GM12875 (cell line): Measurements from ENCODE around the gene IL16.

ENCODE experiments used
- H3K4me3 ChIP-seq: one replicate; pipeline ENCODE4 v1.5.1; 2011; ENCODE audit warnings: low read depth, low read length, control low read depth
- TF ChIP-seq, protein P1 (sequence below): IDR thresholded peaks from 2 replicates; pipeline ENCODE4 v1.5.1; 2011; ENCODE audit warnings: low read depth, mild to moderate bottlenecking, control low read depth, inconsistent platforms, low read length, moderate library complexity, borderline replicate concordance; ENCODE audit not compliant: insufficient read depth

IL16 gene

GRCh38 chr15:81265256-81265943 lies 68.7 kb downstream of the IL16 start:
- H3K4me3 ChIP-seq = no peak overlapping the region
- TF ChIP-seq, protein P1, sequence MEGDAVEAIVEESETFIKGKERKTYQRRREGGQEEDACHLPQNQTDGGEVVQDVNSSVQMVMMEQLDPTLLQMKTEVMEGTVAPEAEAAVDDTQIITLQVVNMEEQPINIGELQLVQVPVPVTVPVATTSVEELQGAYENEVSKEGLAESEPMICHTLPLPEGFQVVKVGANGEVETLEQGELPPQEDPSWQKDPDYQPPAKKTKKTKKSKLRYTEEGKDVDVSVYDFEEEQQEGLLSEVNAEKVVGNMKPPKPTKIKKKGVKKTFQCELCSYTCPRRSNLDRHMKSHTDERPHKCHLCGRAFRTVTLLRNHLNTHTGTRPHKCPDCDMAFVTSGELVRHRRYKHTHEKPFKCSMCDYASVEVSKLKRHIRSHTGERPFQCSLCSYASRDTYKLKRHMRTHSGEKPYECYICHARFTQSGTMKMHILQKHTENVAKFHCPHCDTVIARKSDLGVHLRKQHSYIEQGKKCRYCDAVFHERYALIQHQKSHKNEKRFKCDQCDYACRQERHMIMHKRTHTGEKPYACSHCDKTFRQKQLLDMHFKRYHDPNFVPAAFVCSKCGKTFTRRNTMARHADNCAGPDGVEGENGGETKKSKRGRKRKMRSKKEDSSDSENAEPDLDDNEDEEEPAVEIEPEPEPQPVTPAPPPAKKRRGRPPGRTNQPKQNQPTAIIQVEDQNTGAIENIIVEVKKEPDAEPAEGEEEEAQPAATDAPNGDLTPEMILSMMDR = no peak

DNA sequence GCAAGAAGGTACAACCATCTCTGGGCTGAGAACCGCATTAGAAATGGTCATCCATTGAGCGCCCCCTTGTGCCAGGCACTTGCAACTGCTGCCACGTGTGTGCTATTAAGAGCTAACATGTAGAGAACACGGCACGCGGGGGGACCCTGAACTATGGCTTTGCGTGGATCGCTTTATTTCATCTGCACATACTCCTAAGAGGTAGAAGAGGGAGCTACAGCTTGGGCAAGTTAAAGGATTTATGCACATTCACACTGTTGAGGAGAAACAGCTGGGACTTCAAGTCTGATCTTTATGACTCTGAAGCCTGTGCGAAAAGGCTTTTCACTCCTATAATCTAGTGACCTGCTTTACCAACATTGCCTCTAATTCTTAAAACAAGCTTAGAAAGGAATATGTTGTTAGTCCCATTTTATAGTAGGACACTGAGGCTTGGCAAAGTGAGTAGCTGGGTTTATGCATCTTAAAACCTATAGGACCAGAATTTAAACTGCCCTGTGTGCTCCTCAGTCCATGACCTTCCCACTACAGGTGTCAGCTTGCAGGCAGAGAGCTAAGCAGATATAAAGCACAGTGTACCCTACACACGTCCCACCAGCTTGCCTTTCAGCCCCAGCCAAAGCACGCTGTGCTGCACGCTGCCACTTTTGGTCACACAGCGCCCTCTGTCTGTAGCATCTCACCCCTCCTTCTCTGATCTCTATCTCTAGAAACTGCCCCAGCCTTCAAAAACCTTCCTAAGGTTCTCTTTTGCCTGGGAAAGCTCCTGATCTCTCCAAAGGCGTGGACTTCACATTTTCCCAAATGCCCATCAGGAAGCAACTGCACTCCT lies 69.5 kb downstream of the IL16 start:
- no peak overlapping the region for H3K4me3 ChIP-seq
- TF ChIP-seq, protein P1 = peak; percentile 94

- H3K4me3 ChIP-seq = no peak overlapping the region
- TF ChIP-seq, protein P1 = no peak
These were observed 71.7 kb downstream of the IL16 start for GRCh38 chr15:81268340-81268739.

GRCh38 chr15:81268881-81269601 lies 72.4 kb downstream of the IL16 start:
- TF ChIP-seq, protein P1 = no peak
- no peak overlapping the region for H3K4me3 ChIP-seq

- H3K4me3 ChIP-seq = no peak overlapping the region
- TF ChIP-seq, protein P1 = no peak
These were observed 73.5 kb downstream of the IL16 start for GRCh38 chr15:81270188-81270587.

DNA sequence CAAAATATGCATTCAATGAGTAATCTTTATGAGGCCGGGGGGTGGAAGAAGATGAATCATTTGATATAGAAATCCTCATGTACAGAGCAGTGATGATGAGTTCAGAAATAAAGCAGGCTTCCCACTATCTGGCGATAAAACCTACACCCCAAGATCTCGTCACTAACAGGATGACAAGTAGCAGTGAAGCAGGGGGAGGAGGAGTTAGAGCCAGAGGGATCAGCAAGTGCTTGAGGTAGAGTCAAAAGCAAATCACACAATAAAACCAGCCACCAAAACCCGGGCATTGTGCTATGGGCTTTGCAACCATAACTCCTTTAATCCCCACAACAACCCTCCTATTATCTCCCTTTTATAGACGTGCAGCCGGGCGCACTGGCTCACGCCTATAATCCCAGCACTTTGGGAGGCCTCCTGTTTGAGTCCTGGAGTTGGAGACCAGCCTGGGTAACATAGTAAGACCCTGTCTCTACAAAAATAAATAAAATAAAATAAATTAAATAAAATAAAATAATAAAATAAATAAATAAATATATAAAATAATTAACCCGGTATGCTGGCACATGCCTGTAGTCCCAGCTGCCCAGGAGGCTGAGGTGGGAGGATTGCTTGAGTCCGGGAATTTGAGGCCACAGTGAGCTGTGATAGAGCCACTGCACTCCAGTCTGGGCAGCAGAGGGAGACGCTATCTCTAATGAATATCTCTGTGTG lies 74.3 kb downstream of the IL16 start:
- TF ChIP-seq, protein P1 = no peak
- H3K4me3 ChIP-seq = no peak overlapping the region
